Fibroblast of skin of right biceps (primary cell): Measurements from ENCODE around the gene MACROD1.
"Not testable (repeated sequence)": the region's sequence is repeated elsewhere in the genome, so short reads cannot be mapped to it uniquely, and the experiment has no call there.

Source experiments
- DNase-seq: peaks from one replicate; pipeline ENCODE4 v3.0.0-alpha.2; 2013

Gene MACROD1

GRCh38 chr11:64185175-64185692 is 19.3 kb upstream of the MACROD1 start:
- DNase-seq: peak; percentile 76

GRCh38 chr11:64183890-64184289 is 18.0 kb upstream of the MACROD1 start:
- DNase-seq: no peak

GRCh38 chr11:64181506-64182411 is 15.8 kb upstream of the MACROD1 start:
- DNase-seq: peak; percentile 91

DNA sequence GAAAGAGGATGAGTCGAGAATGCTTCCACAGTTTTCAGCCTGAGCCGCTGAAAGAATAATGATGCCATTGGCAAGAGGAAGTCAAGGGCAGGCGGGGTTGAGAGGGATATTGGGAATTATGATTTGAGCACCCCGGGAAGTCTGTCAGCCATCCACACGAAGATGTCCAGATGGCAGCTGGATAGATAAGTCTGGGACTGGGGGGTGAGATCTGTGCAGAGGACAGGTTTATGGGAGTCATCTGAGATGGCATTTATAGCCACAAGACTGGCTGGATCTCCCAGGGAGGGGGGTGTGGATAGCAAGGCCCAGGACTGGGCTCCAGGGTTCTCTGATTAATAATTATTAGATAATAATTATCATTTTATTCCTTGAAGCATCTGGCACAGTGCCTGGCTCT is 15.0 kb upstream of the MACROD1 start:
- DNase-seq: no peak

DNA sequence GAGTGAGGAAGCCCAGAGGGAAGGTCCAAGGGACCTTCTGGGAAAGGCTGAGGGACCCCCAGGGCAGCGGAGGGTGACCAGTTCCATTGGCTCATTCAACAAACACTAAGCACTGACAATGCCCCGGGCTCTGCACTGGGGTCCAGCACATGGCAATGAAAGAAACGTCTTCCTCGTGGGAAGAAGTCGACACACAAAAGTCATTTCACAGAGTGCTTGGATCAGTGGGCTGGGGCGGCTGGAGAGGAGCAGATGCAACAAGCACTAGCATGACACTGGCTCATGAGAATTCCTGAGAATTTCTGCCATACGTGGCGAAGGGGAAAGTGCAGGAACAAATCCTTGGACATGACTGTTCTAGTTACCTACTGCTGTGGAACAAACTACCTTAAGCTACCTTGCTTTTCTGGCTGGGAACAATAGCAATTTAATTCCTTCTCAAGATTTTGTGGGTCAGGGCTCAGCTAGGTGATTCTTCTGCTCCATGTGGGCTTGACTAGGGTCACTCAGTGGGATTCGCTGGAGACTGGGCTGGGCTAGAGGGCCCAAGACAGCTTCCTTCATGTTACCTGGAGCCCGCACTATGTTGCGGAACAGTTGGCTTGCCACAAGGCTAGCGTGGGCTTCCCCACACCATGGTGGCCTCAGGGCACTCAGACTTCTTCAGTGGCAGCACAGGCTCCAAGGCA is 13.2 kb upstream of the MACROD1 start:
- DNase-seq: no peak

GRCh38 chr11:64178203-64178602 is 12.3 kb upstream of the MACROD1 start:
- no peak for DNase-seq

DNA sequence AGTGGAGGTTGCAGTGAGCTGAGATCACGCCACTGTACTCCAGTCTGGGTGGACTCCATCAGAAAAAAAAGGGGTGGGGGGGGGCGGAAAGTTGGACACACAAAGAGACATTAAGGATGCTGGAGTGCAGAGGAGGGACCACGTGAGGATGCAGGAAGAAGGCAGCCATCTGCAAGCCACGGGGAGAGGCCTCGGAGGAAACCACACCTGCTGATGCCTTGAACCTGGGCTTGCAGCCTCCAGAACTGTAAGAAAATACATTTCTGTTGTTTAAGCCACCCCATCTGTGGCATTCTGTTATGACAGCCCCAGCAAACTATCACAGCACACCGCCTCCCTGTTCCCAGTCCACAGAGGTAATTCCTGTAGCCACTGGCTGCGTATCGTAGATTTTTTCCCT is 10.8 kb upstream of the MACROD1 start:
- no peak for DNase-seq

- no peak for DNase-seq
These were observed 7.9 kb upstream of the MACROD1 start for GRCh38 chr11:64173616-64174355.

DNA sequence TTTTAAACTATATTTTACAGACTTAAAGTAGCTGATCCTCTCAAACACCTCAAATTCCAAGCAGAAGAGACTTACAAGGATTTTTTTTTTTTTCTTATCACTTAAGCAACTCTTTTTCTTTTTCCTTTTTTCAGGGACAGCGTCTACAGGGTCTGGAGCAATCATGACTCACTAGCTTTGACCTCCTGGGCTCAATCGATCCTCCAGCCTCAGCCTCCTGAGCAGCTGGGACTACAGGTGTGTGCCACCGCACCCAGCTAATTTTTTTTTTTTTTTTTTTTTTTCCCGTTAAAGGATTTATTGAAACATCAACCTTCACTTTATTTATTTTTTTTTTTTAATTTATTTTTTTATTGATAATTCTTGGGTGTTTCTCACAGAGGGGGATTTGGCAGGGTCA is 4.5 kb upstream of the MACROD1 start:
- DNase-seq: no peak

DNA sequence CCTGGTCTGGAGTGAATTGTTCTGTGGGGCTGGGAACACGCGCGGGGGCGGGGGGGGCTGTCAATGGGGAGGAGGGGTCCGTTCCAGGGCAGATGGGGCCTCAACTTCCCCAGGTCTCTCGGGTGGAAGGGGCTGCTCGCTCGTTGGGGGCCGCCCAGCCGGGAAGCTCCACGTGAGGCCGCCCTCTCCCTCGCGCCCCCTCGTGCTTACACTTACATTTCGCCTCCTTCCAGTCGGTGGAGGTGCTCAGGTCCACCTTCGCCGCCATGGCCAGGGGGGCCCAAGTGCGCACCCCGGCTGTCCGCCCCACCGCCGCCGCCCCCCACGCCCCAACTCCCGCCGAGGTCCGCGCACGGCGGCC is 452 bp downstream of the MACROD1 start:
- peak; percentile 29 for DNase-seq

DNA sequence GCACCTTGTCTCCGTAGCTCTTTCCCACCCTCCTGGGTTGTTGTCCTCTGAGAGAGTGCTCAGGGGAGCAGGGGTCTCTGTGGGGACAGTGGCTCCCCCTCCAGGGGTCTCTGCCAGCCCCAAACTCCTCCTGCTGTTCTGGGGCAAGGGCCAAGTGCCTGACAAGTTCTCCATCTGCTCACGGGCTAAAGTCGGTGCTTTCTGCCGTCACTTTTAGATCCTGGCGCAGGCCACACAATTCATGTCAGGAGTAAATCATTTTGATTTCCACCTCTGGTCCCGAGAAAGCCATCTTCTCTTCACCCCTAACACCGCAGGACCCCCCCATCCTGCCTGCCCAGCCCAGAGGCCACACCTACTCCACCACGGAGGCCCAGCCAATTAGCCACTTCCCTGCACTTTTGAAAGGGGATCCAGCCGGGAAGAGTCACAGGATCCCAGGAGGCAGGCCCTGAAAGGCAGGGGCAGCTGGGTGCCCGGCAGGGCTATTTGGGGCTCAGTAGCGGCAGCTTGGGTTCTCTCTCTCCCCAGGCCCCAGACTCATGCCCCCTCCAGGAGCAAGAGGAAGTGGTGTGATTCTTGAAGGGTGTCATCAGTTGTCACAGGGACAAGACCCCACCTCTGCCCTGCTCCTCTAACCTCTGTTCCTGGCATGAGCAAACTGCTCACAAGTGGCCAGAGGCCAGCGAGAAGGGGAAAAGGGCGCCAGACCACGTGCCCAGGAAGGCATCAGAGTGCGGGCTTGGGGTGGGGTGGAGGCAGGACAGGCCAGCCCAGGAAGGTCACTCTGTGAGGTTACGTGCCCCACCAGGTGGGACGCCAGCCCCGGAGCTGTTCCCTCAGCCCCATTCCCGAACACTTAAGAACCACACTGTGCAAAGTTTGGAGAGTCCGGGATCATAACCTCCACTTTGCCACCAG is 1.3 kb downstream of the MACROD1 start:
- DNase-seq: no peak

GRCh38 chr11:64163951-64164350 is 2.0 kb downstream of the MACROD1 start:
- no peak for DNase-seq

DNA sequence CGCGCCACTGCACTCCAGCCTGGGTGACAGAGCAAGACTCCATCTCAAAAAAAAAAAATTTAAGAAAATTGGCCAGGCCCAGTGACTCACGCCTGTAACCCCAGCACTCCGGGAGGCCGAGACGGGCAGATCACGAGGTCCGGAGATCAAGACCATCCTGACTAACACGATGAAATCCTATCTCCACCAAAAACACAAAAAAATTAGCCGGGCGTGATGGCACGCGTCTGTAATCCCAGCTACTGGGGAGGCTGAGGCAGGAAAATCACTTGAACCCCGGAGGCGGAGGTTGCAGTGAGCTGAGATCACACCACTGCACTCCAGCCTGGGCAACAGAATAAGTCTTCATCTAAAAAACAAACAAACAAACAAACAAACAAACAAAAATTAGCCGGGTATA is 3.1 kb downstream of the MACROD1 start:
- not testable (repeated sequence) for DNase-seq

DNA sequence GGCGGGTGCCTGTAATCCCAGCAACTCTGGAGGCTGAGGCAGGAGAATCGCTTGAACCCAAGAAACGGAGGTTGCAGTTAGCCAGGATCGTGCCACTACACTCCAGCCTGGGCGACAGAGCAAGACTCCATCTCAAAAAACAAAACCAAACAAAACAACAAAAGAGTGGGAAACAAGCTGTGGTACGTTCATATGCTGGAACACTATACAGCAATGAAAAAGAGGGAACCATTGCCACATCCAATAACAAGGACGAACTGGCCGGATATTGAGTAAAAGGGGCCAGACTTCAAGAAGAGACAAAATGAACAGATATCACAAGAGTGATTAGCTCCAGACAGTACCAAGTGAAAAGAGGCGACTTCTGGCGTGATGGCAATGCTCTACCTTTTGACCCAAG is 4.9 kb downstream of the MACROD1 start:
- no peak for DNase-seq

GRCh38 chr11:64157631-64158394 is 8.1 kb downstream of the MACROD1 start:
- no peak for DNase-seq

DNA sequence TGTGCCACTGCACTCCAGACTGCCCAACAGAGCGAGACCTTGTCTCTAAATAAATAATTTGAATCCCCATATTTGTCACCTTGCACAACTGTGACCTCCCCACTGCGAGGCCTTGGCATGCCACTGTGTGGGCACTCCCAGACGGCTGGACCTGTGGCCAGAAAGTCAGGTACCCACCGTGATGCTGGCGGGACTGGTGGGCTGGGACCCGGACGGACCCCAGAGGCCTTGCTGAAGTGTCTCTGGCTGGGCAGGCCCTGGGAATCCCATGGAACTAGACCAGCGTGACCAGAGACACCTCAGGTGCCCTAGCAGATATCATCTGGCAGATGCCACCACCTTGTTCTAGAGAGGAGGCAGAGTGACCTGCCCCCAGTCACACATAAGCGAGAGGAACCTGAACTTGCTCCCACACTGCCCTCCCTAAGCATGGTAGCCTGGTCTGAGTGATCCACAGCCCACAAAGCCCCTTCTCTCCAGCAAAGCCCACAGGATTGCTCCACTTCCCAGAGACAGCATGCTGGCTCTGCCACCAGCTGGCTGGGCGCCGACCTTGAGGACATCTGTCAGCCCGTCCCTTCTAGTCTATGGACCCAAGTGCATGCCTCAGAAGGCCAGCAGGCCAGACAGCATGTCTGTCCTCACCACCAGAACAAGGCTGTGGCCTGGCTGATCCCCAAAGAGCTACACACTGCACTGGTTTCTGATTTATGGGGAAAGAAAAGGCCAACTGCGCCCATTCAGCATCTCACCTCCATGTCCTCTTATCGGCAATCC is 9.5 kb downstream of the MACROD1 start:
- DNase-seq: no peak

DNA sequence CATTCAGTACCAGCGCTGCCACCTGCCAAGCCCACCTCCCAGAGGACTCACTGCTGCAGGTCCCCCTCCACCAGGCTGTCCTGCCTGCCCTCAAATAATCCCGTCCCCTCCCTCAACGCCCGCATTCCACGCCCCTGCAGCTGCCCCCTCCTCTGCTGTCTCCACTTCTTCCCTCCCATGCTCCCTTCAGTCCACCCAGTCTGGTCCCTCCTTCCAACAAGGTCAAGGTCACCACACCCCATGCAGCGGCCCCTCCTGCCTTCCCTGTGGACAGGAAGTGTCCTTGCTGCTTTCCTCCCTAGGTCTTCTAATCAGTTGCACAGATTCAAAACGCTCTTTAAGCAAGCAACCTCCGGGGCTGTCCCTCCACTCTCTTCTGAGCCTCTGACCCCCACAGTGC is 12.1 kb downstream of the MACROD1 start:
- no peak for DNase-seq

GRCh38 chr11:64152841-64153691 is 12.8 kb downstream of the MACROD1 start:
- peak; percentile 41 for DNase-seq

DNA sequence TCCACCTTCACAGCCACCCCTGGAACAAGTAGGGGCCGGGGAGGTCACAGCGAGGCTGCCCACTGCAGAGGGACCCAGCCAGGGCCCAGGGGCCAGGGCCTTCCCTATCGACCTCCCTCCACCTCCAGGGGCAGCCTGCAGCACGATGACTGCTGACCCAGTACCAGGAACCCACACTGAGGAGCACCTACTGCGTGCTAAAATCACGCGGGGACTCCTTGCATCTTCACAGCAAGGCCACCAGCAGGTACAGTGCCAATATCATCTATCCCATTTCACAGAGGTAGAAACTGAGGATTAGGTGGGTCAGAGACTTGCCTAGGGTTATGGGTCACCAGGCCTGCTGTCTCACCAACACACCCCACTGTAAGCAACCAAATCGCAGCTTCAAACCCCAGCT is 14.6 kb downstream of the MACROD1 start:
- DNase-seq: no peak
